H9 (cell line): ENCODE data around the gene NEMP2. TPM values are rescaled to one million over a fixed set of nuclear protein-coding genes. Genes with fewer than 3 reads are reported as not detected.

Source experiments
- DNase-seq: peaks from one replicate; pipeline ENCODE4 v3.0.0-alpha.2; 2017
- H2AFZ ChIP-seq: one replicate; pipeline ENCODE4 v1.6.1; 2013; ENCODE audit warnings: mild to moderate bottlenecking, low read length, control low read depth, moderate library complexity
- H2AK5ac ChIP-seq: 2 replicates; pipeline ENCODE4 v1.6.1; 2013; ENCODE audit warnings: low read length, control low read depth, mixed read lengths; ENCODE audit not compliant: insufficient read length
- H2BK120ac ChIP-seq: one replicate; pipeline ENCODE4 v1.6.1; 2013; ENCODE audit warnings: low read depth, mild to moderate bottlenecking, low read length, control low read depth, inconsistent platforms; ENCODE audit not compliant: poor library complexity, severe bottlenecking
- H2BK12ac ChIP-seq: 2 replicates; pipeline ENCODE4 v1.6.1; 2013; ENCODE audit warnings: low read length, control low read depth, mixed read lengths, low read depth; ENCODE audit not compliant: insufficient read length
- H2BK15ac ChIP-seq: 2 replicates; pipeline ENCODE4 v1.6.1; 2013; ENCODE audit warnings: low read depth, low read length, control low read depth
- H2BK20ac ChIP-seq: one replicate; pipeline ENCODE4 v1.6.1; 2013; ENCODE audit warnings: low read depth, mild to moderate bottlenecking, low read length, control low read depth, inconsistent platforms; ENCODE audit not compliant: poor library complexity, severe bottlenecking
- H2BK5ac ChIP-seq: 2 replicates; pipeline ENCODE4 v1.6.1; 2013; ENCODE audit warnings: low read length, control low read depth, mixed read lengths; ENCODE audit not compliant: insufficient read length
- H3K14ac ChIP-seq: 2 replicates; pipeline ENCODE4 v1.6.1; 2013; ENCODE audit warnings: low read length, control low read depth; ENCODE audit not compliant: insufficient read depth
- H3K18ac ChIP-seq: 2 replicates; pipeline ENCODE4 v1.6.1; 2013; ENCODE audit warnings: low read depth, mild to moderate bottlenecking, mixed read lengths, low read length, control low read depth; ENCODE audit not compliant: insufficient read length
- H3K23ac ChIP-seq: 2 replicates; pipeline ENCODE4 v1.6.1; 2013; ENCODE audit warnings: low read length, control low read depth, mixed read lengths, low read depth; ENCODE audit not compliant: insufficient read length
- H3K23me2 ChIP-seq: 2 replicates; pipeline ENCODE4 v1.6.1; 2013; ENCODE audit warnings: low read depth, mild to moderate bottlenecking, mixed read lengths, low read length, control low read depth; ENCODE audit not compliant: insufficient read length, poor library complexity, severe bottlenecking
- H3K27ac ChIP-seq: 2 replicates; pipeline ENCODE4 v1.5.1; 2013; ENCODE audit warnings: low read length, control low read depth, mixed read lengths, low read depth; ENCODE audit not compliant: insufficient read length
- H3K27me3 ChIP-seq: 2 replicates; pipeline ENCODE4 v1.6.1; 2013; ENCODE audit warnings: low read length, control low read depth, inconsistent platforms; ENCODE audit not compliant: insufficient read depth
- H3K4ac ChIP-seq: 2 replicates; pipeline ENCODE4 v1.6.1; 2013; ENCODE audit warnings: low read depth, mild to moderate bottlenecking, control low read depth, inconsistent platforms, low read length, moderate library complexity
- H3K4me1 ChIP-seq: 2 replicates; pipeline ENCODE4 v1.6.1; 2013; ENCODE audit warnings: low read length, control low read depth, inconsistent platforms; ENCODE audit not compliant: insufficient read depth
- H3K4me2 ChIP-seq: 2 replicates; pipeline ENCODE4 v1.6.1; 2013; ENCODE audit warnings: low read length, control low read depth, mixed read lengths; ENCODE audit not compliant: insufficient read length, insufficient read depth
- H3K56ac ChIP-seq: 2 replicates; pipeline ENCODE4 v1.6.1; 2013; ENCODE audit warnings: low read depth, mild to moderate bottlenecking, mixed read lengths, low read length, control low read depth; ENCODE audit not compliant: insufficient read length
- H3K79me1 ChIP-seq: 2 replicates; pipeline ENCODE4 v1.6.1; 2013; ENCODE audit warnings: low read depth, mild to moderate bottlenecking, moderate library complexity, low read length, control low read depth, inconsistent platforms; ENCODE audit not compliant: insufficient read depth, poor library complexity, severe bottlenecking
- H3K79me2 ChIP-seq: 2 replicates; pipeline ENCODE4 v1.6.1; 2013; ENCODE audit warnings: low read length, control low read depth, inconsistent platforms; ENCODE audit not compliant: insufficient read depth
- H3K9ac ChIP-seq: 2 replicates; pipeline ENCODE4 v1.6.1; 2013; ENCODE audit warnings: low read length, control low read depth, mixed read lengths; ENCODE audit not compliant: insufficient read length; ENCODE audit errors: extremely low read depth
- H3K9me3 ChIP-seq: one replicate; pipeline ENCODE4 v1.6.1; 2013; ENCODE audit warnings: low read depth, low read length, inconsistent platforms; ENCODE audit not compliant: control insufficient read depth
- H3T11ph ChIP-seq: one replicate; pipeline ENCODE4 v1.6.1; 2013; ENCODE audit warnings: mild to moderate bottlenecking, low read length, control low read depth, inconsistent platforms
- H4K20me1 ChIP-seq: one replicate; pipeline ENCODE4 v1.6.1; 2013; ENCODE audit not compliant: control insufficient read depth, insufficient read length, insufficient read depth
- H4K5ac ChIP-seq: 2 replicates; pipeline ENCODE4 v1.6.1; 2013; ENCODE audit warnings: low read depth, mild to moderate bottlenecking, mixed read lengths, low read length, control low read depth; ENCODE audit not compliant: insufficient read length
- H4K8ac ChIP-seq: replicated peaks from 2 replicates; pipeline ENCODE4 v1.6.1; 2013; ENCODE audit warnings: low read length, control low read depth, mixed read lengths, low read depth; ENCODE audit not compliant: insufficient read length
- H4K91ac ChIP-seq: 2 replicates; pipeline ENCODE4 v1.6.1; 2013; ENCODE audit warnings: low read depth, mild to moderate bottlenecking, moderate library complexity, mixed read lengths, low read length, control low read depth; ENCODE audit not compliant: insufficient read length
- H3K27ac Mint-ChIP-seq, 3 experiments: 2 replicates in 2 of 3; 3 replicates in 1 of 3; pipeline ENCODE4 v1.8.0; 2020 to 2021; ENCODE audit warnings: mixed read lengths in 3 of 3, mild to moderate bottlenecking in 1 of 3, moderate library complexity in 1 of 3
- H3K27me3 Mint-ChIP-seq: 2 replicates; pipeline ENCODE4 v1.8.0; 2021; ENCODE audit warnings: low read depth, mild to moderate bottlenecking, moderate library complexity, mixed read lengths
- H3K36me3 Mint-ChIP-seq, 3 experiments: 2 replicates in 2 of 3; 3 replicates in 1 of 3; pipeline ENCODE4 v1.8.0; 2020 to 2021; ENCODE audit warnings: low read depth in 3 of 3, mixed read lengths in 3 of 3; ENCODE audit not compliant: insufficient read depth in 1 of 3
- H3K4me1 Mint-ChIP-seq, 2 experiments: 2 replicates each; pipeline ENCODE4 v1.8.0; 2020; ENCODE audit warnings: mixed read lengths in 2 of 2
- H3K4me3 Mint-ChIP-seq, 2 experiments: 2 replicates in 1 of 2; 3 replicates in 1 of 2; pipeline ENCODE4 v1.8.0; 2020 to 2021; ENCODE audit warnings: mild to moderate bottlenecking in 2 of 2, mixed read lengths in 2 of 2, moderate library complexity in 1 of 2
- H3K9me3 Mint-ChIP-seq, 2 experiments: 2 replicates in 1 of 2; 3 replicates in 1 of 2; pipeline ENCODE4 v1.8.0; 2020; ENCODE audit warnings: mild to moderate bottlenecking in 2 of 2, mixed read lengths in 2 of 2, moderate library complexity in 1 of 2
- CTCF ChIP-seq: fragments of 200-600 bp; sonication (generic); conservative IDR thresholded peaks from 3 replicates; pipeline ENCODE4 v1.8.0; 2021; ENCODE audit warnings: antibody characterized with exemption, mild to moderate bottlenecking
- WGBS: extraction: QIAGEN DNeasy Blood & Tissue Kit; methylation state at CpG from one replicate; pipeline ENCODE4 v1.1.7; 2013; ENCODE audit warnings: missing lambda C conversion rate, low lambda C conversion rate, mixed read lengths; ENCODE audit not compliant: insufficient read length; ENCODE audit errors: extremely low coverage; 5-methylcytosine and 5-hydroxymethylcytosine counted together
- total RNA-seq: library from RNA; stranded (reverse); gene quantifications from 2 replicates; pipeline ENCODE4 v1.2.1, GENCODE V29; 2021

Gene NEMP2
- total RNA-seq, 1 experiment from 2014 or later: 5.3 TPM

- H3K4me1 Mint-ChIP-seq: no peaks in the 10 kb centered on the region
- Histone ChIP-seq H2BK12ac (no peak overlapping the region), H2BK20ac (no peak overlapping the region), H4K5ac (no peak overlapping the region), H3K9me3 (no peaks in the 10 kb centered on the region), H4K8ac (no peak overlapping the region), H3K56ac (no peak overlapping the region), H2BK5ac (no peak overlapping the region), H3K27ac (no peak overlapping the region), H2AK5ac (no peak overlapping the region), H3K23me2 (no peaks in the 10 kb centered on the region), H4K91ac (no peak overlapping the region), H3K79me2 (no peaks in the 10 kb centered on the region), H4K20me1 (no peaks in the 10 kb centered on the region), H3K14ac (no peak overlapping the region), H3K23ac (no peak overlapping the region), H3K4ac (no peak overlapping the region), H3K4me1 (no peaks in the 10 kb centered on the region), H2BK15ac (no peak overlapping the region), H3K79me1 (no peaks in the 10 kb centered on the region), H2AFZ (no peak overlapping the region), H3K27me3 (no peaks in the 10 kb centered on the region), H3T11ph (no peak overlapping the region), H2BK120ac (no peak overlapping the region), H3K4me2 (no peak overlapping the region), H3K18ac (no peak overlapping the region), H3K9ac (no peak overlapping the region)
- no peaks in the 10 kb centered on the region for H3K9me3 Mint-ChIP-seq
- H3K27ac Mint-ChIP-seq: no peak overlapping the region
- no CpG with 5 or more reads among the region's 7 CpGs for WGBS
- no peak for DNase-seq
- no peak for TF ChIP-seq CTCF
- no peaks in the 10 kb centered on the region for H3K36me3 Mint-ChIP-seq
- H3K27me3 Mint-ChIP-seq: no peaks in the 10 kb centered on the region
- no peak overlapping the region for H3K4me3 Mint-ChIP-seq
Observed at GRCh38 chr2:190456833-190457232, 77.7 kb downstream of the NEMP2 start.
